Suppressor macrophage treated with lipopolysaccharide for 1 hour (primary cell): ENCODE measurements around the gene EXD3.
"Not testable (repeated sequence)": the region's sequence is repeated elsewhere in the genome, so short reads cannot be mapped to it uniquely, and the experiment has no call there.

Experiments used
- DNase-seq, 3 donors: peaks; one replicate each; pipeline ENCODE4 v3.0.0-alpha.2; 2020 to 2022

The EXD3 gene

GRCh38 chr9:137430723-137431415 is 7.9 kb upstream of the EXD3 start:
- DNase-seq: no peak

- no peak for DNase-seq
Measured at GRCh38 chr9:137429974-137430722, 7.2 kb upstream of the EXD3 start.

GRCh38 chr9:137429546-137429890 is 6.6 kb upstream of the EXD3 start:
- no peak for DNase-seq

DNA sequence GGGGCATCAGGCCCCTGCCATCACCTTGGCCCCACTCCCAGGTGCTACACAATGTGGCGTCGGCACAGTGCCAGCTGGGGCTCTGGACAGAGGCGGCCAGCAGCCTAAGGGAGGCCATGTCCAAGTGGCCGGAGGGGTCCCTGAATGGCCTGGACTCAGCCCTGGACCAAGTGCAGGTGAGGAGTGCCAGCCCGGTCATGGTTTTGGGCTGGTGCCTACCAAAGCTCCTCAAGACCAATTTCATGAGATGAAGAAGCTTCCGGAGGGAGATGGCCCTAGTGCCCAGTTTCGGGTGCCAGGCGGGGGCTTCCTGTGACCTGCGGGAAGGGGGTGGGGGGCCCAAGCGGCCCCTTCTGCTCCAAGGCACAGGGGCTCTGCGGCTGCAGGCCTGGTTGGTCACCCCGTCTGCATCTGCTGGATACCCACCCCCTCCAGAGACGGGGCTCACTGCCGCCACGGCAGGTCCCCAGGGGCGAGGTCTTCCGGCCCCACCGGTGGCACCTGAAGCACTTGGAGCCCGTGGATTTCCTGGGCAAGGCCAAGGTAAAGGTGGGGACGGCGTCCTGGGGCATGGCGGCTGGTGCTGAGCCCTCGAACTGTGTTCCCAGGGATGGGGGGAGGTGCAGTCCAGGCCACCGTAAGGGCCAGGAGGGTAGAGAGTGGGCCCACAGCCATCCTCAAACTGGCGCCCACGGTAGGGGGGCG is 6.0 kb upstream of the EXD3 start:
- no peak for DNase-seq

DNA sequence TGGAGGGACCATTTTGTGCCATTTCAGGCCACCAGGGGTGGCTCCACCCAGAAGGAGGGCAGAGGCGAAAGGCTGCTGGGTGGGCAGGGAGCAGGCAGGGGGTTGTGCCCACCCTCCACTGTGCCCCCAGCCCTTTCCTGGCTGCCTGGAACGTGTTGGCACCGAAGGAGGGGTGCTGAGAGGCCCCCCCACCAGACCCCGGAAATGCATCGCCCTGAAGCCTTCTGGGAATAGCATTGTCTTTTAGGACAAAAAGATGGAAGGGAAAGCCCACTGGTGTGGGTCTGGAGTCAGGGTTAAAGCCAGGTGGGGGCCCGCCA is 5.3 kb upstream of the EXD3 start:
- DNase-seq: no peak

- no peak for DNase-seq
Measured at GRCh38 chr9:137427454-137428310, 4.7 kb upstream of the EXD3 start.

GRCh38 chr9:137426018-137426681 is 3.2 kb upstream of the EXD3 start:
- DNase-seq: no peak

GRCh38 chr9:137423514-137424291 is 741 bp upstream of the EXD3 start:
- peak; percentile 64 to 83 (median 80) for DNase-seq

DNA sequence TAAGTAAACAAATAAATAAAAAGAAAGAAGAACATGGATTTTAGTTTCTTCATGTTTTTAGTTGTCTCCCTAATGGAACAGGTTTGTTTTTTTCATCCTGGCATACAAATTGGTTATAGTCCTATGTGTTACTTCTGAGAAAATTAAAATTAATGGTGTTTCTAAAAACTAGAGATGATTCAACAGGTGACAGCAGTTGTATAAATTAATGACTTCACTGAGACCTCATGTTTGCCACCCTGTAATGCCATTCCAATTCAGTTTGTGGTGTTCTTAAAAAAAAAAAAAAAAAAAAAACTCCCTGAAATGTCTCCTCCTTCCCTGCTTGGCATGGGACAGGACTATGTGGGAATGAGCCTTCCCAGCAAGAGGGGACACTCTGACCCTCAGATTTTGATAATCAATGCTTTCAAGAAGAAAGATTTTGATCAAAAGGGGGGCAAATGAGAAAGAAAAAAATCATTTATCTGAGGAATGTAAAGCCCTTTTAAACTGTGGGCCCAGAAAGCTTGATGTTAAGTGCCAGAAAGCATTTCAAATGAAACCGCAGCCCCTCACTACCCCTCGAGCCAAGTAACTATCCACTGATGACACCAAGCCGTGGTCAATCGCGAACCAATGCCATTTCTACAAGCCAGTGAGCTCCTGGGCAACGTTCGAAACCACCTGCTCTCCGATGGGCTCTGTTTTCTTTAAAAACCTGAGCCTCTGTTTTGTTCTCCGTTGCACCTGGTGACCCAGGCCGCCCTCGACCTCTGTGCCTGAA is 941 bp downstream of the EXD3 start:
- no peak for DNase-seq

DNA sequence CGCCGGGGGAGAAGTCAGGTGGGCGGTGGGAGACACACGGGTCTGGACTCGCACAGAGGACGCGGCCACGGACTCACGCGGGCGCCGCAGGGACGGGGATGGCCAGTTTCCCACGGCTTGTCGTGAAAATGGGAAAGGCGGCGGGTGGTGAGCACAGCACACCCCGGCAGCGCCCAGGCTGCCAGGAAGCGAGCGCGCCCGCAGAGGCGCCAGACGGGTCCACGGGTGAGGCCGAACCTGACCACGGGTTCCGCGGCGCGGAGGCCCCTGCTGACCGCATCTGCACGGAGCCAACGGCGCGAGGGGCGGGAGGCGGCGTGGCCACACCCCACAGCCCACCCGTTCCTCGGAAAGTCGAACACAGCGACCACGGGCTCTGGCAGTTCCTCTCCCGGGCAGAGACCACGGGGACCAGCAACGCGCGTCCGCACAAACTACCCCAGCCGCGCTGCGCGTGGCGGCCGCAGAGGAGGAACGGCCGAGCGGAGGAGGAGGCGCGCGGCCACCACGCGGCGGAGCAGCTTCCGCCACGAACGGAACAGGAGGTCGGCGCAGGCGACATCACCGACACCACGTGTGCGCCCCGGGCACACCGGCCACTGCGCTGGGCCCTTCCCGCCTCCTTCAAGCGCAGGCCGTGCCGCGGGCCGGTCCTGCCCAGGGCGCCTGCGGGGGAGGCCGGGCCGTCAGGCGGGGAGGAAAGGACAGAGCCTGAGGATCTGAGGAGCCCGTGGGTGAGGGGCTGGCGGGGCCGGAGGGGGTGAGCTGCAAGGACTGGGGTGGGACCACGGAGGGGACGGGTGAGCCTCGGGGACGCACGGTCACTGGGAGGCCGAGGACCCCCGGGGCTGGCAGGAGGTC is 5.6 kb downstream of the EXD3 start:
- DNase-seq: peak in 1 of 3 donors; percentile 34

DNA sequence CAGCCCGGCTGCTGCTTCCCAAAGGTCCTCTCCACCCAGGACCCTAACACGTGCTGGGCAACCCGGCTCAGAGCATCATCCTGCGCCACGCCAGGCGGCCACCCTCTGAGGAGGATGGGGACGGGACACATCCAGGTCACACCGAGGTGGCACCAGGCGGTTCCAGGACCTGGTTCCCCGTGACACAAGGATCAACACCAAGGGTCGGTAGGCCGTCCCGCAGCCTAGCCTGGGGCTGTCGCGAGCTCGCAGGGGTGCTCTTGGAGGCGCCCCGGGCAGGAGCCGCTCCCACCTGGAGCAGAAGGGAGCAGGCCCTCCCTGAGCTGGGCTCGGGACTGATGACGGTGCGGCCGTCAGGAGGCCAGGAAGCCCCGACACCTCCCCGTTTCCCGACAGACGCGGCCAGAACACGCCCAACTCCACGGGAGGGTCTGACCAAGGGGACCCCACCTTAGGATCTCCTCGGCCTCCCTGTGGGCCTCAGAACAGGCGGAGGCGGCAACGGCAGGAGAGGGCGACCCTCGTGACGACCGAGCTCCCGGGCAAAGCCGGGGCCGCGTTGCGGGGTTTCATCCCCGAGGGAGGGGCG is 6.3 kb downstream of the EXD3 start:
- no peak for DNase-seq

GRCh38 chr9:137416006-137416562 is 6.9 kb downstream of the EXD3 start:
- DNase-seq: no peak

GRCh38 chr9:137415451-137415850 is 7.5 kb downstream of the EXD3 start:
- DNase-seq: no peak

DNA sequence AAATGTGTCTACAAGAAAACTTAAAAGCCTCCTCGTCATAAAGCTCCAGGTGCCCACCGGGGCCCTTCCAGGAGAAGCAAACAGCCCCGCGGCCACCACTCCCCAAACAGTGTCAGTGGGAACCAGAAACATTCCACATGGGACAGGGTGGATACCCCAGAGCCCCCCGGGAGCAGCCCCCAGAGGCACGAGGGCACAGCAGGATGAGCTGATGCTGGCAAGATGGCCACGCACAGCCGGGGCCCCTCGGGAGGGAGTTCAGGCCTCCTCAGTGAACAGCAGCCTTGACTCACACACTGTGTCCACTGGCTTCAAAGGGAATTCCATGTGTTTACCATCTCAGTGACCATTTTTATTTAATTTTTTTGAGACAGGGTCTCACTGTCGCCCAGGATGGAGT is 10.5 kb downstream of the EXD3 start:
- no peak for DNase-seq

- DNase-seq: peak in 2 of 3 donors; percentile 53 to 54
Measured at GRCh38 chr9:137411645-137412380, 11.1 kb downstream of the EXD3 start.

- no peak for DNase-seq
Measured at GRCh38 chr9:137411260-137411644, 11.7 kb downstream of the EXD3 start.

DNA sequence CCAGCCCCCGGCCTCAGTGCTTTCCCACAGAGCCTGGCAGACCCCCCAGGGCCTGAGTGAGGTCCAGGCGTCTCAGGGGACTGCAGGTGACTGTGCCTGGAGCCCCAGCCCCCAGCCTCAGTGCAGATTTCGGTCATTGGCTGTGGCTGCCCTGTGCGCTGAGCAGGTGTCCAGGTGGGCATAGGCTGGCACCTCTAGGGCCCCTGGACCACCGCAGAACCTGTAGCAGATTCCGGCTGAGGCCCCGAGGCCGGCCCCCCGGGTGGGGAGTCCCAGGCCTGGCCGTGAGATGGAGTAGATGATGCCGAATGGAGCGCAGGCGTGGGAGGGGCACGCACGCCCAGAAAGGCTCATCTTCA is 12.1 kb downstream of the EXD3 start:
- no peak for DNase-seq

DNA sequence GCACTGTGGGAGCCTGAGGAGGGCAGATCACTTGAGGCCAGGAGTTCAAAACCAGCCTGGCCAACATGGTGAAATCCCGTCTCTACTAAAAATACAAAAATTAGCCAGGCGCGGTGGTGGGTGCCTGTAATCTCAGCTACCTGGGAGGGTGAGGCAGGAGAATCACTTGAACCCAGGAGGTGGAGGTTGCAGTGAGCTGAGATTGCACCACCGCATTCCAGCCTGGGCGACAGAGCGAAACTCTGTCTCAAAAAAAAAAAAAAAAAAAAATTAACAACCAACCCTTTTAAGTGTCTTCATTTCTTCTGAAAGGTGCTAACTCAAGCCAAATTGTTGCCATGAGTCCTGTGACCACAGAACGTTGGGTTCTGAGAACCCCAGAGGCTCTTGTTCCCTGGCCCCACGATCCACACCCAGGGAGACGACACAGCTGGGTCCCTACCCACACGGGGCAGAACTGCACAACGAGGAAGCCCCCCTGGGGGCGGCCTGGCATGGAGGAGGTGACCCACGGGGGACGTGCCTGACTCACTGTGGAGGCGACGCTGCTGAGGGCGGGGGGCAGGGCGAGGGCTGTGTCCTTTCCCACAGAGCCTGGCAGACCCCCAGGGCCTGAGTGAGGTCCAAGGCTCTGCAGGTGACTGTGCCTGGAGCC is 12.6 kb downstream of the EXD3 start:
- DNase-seq: not testable (repeated sequence)
